HUES6 (cell line): ENCODE results near the gene VWA3B.
"Not testable (repeated sequence)": the region's sequence is repeated elsewhere in the genome, so short reads cannot be mapped to it uniquely, and the experiment has no call there.

Experiments used
- H3K27ac ChIP-seq: 2 replicates; pipeline ENCODE4 v1.7.0; 2013; ENCODE audit warnings: low read depth, mild to moderate bottlenecking, low read length, inconsistent platforms
- H3K27me3 ChIP-seq: 2 replicates; pipeline ENCODE4 v1.6.1; 2013; ENCODE audit warnings: low read length; ENCODE audit not compliant: control insufficient read depth, insufficient read depth
- H3K36me3 ChIP-seq: 2 replicates; pipeline ENCODE4 v1.6.1; 2013; ENCODE audit warnings: low read length; ENCODE audit not compliant: control insufficient read depth, insufficient read depth
- H3K4me1 ChIP-seq: 2 replicates; pipeline ENCODE4 v1.6.1; 2013; ENCODE audit warnings: low read length; ENCODE audit not compliant: control insufficient read depth, insufficient read depth
- H3K4me3 ChIP-seq: 2 replicates; pipeline ENCODE4 v1.5.1; 2013; ENCODE audit warnings: low read depth, low read length
- H3K9ac ChIP-seq: one replicate; pipeline ENCODE4 v1.6.1; 2013; ENCODE audit warnings: mild to moderate bottlenecking, low read length
- H3K9me3 ChIP-seq: 2 replicates; pipeline ENCODE4 v1.6.1; 2013; ENCODE audit warnings: low read depth, low read length; ENCODE audit not compliant: control insufficient read depth, insufficient read depth

The VWA3B gene

GRCh38 chr2:98087447-98088020 lies 567 bp downstream of the VWA3B start:
- Histone ChIP-seq H3K36me3 (no peaks in the 10 kb centered on the region), H3K4me1 (no peaks in the 10 kb centered on the region), H3K4me3 (peak overlapping the region; percentile 84), H3K9ac (no peak overlapping the region), H3K27me3 (peaks cover 44% of the 10 kb centered on the region), H3K9me3 (no peaks in the 10 kb centered on the region), H3K27ac (no peak overlapping the region)

DNA sequence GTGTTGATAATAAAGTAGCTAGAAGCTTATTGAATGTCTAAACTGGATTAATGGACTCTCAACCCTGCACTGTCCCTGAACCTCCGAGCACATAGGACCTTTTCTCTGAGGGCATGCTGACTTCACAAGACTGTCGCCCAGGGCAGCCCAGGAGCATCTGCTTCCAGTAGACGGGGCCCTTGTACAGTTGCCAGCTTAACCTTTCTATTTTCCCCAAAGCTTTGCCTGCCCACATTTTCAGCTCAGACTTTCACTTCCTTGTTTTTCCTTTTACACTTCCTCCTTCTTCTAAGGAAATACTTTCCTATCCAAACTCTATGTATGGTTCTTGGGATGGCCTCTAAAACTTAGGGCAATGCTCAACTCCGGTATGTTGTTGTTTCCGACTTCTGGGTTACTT lies 1.3 kb downstream of the VWA3B start:
- Histone ChIP-seq H3K4me3 (no peak overlapping the region), H3K27me3 (peaks cover 44% of the 10 kb centered on the region), H3K4me1 (no peaks in the 10 kb centered on the region), H3K27ac (no peak overlapping the region), H3K36me3 (no peaks in the 10 kb centered on the region), H3K9me3 (no peaks in the 10 kb centered on the region), H3K9ac (no peak overlapping the region)

DNA sequence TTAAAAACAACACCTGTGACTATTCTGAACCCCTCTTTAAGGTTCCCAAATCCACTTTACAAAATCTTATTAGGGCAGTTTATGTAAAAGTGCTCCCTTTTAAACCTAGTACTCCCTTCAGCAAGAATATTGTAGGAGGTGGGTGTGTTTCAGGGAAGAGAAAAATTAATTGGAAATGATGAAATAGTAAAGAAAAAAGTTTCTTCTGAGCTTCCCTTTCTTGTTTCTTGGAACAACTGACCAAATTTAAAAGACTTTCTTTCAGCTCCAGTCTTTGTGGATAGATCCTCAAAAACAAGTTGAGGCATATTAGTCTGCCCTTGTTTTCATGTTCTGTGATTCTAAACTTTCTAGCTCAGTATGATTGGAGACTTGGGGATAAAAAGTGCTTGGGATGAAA lies 3.0 kb downstream of the VWA3B start:
- Histone ChIP-seq H3K36me3 (no peaks in the 10 kb centered on the region), H3K27ac (no peak overlapping the region), H3K9me3 (no peaks in the 10 kb centered on the region), H3K9ac (no peak overlapping the region), H3K4me3 (no peak overlapping the region), H3K4me1 (no peaks in the 10 kb centered on the region), H3K27me3 (peaks cover 39% of the 10 kb centered on the region)

- Histone ChIP-seq H3K27ac (no peak overlapping the region), H3K36me3 (no peaks in the 10 kb centered on the region), H3K4me1 (no peaks in the 10 kb centered on the region), H3K4me3 (no peak overlapping the region), H3K9me3 (peaks cover 8% of the 10 kb centered on the region; the same call in 1 of the 2 replicates), H3K27me3 (peaks cover 29% of the 10 kb centered on the region), H3K9ac (no peak overlapping the region)
These were observed 4.0 kb downstream of the VWA3B start for GRCh38 chr2:98090951-98091350.

DNA sequence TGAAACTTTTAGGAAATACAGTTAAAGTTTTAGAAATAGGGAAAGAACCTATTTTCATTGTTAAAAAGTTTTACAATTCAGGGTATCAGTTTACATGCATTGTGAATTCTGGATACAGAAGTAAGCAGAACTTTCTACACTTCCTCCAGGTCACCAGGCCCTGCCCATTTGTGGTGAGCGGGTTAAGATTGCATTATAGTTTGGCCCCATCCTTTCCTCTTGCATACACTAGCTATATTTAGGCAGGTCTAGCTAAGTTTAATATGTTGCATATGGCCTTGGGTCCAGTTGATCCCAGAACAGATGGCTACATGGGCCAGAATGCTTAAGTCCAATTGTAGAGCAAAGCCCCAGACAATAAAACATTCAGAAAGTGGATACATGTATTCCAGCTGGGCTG lies 4.8 kb downstream of the VWA3B start:
- Histone ChIP-seq H3K9me3 (peaks cover 8% of the 10 kb centered on the region; the same call in 1 of the 2 replicates), H3K27ac (no peak overlapping the region), H3K36me3 (no peaks in the 10 kb centered on the region), H3K4me1 (no peaks in the 10 kb centered on the region), H3K4me3 (no peak overlapping the region), H3K27me3 (peaks cover 23% of the 10 kb centered on the region), H3K9ac (no peak overlapping the region)

DNA sequence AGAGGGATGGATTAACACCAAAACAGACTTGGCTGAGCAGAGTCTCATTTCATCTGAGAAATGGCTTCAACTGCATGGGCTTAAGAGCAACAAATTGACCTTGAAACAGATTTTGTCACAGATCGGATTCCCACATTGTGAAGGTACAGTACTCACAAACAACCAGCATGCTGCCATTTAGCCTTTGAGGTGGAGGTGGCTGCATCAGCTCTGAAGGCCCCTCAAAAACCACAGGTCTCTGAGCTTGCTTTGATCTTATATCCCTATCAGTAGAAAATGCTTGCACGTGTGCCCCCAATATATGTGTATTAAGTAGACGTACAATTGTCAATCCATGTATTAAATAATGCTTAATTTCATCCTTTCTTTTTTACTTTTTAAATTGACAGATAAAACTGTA lies 6.2 kb downstream of the VWA3B start:
- Histone ChIP-seq H3K27ac (no peak overlapping the region), H3K4me3 (no peak overlapping the region), H3K4me1 (no peaks in the 10 kb centered on the region), H3K9me3 (peaks cover 12% of the 10 kb centered on the region), H3K36me3 (no peaks in the 10 kb centered on the region), H3K27me3 (peaks cover 9% of the 10 kb centered on the region), H3K9ac (no peak overlapping the region)

GRCh38 chr2:98093611-98094010 lies 6.6 kb downstream of the VWA3B start:
- Histone ChIP-seq H3K9ac (no peak overlapping the region), H3K4me1 (no peaks in the 10 kb centered on the region), H3K4me3 (no peak overlapping the region), H3K27ac (no peak overlapping the region), H3K9me3 (peaks cover 12% of the 10 kb centered on the region), H3K36me3 (no peaks in the 10 kb centered on the region), H3K27me3 (peaks cover 5% of the 10 kb centered on the region)

DNA sequence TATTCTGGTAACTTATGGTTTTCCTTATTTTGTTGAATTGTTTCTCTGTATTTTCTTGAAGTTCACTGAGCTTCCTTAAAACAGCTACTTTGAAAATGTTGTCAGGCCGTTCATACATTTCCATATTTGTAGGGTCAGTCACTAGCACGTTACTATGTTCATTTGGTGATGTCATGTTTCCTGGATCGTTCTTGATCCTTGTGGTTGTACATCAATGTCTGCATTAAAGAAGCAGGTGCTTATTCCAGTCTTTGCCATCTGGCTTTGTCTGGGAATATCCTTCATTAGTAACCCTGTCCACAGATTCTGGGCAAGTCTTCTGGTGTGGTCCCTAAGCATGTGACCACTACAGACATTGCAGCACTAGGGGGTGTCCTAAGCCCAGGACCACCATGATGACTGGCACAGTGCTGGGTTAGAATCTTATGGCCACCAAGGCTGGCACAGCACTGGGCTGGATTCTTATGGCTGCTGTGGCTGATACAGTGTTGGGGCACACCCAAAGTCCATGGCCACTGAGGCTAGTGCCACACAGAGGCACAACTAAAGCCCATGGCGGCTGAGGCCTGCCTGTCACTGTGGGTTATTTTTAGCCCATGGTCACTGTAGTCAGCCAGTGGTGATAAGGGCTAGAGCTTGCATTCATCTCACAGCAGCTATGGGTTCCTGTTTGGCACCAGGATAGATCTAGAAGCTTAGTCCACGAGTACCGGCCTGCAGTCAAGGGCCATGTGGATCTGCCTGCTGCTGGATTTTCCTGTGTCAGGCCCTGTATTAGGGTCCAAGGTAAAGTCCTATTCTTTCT lies 13.2 kb downstream of the VWA3B start:
- H3K36me3 ChIP-seq, result no peaks in the 10 kb centered on the region
- no peak overlapping the region for H3K27ac ChIP-seq
- peaks cover 19% of the 10 kb centered on the region for H3K9me3 ChIP-seq
- no peaks in the 10 kb centered on the region for H3K27me3 ChIP-seq
- no peak overlapping the region for H3K9ac ChIP-seq
- no peak overlapping the region for H3K4me3 ChIP-seq
- H3K4me1 ChIP-seq, result no peaks in the 10 kb centered on the region

GRCh38 chr2:98102315-98102714 lies 15.3 kb downstream of the VWA3B start:
- H3K36me3 ChIP-seq, H3K4me1 ChIP-seq, H3K9me3 ChIP-seq, H3K27ac ChIP-seq, H3K4me3 ChIP-seq, H3K27me3 ChIP-seq, H3K9ac ChIP-seq: not testable (repeated sequence)

- Histone ChIP-seq H3K4me1 (no peaks in the 10 kb centered on the region), H3K9ac (no peak overlapping the region), H3K27me3 (no peaks in the 10 kb centered on the region)
These were observed 15.9 kb downstream of the VWA3B start for GRCh38 chr2:98102878-98103277.

DNA sequence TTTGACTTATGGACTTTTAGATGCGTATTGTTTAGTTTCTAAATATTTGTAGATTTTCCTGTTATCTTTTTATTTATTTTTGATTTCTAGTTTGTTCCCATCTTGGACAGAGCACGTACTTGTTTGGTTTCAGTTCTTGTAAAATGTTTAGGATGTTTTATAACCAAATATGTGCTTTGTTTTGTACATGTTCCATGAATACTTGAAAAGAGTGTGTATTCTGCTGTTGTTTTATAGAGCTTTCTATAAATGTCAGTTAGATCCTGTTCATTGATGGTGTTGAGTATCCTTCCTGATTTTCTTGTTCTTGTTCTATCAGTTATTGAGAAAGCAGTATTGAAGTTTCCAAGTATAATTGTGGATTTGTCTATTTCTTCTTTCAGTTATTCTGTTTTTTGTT lies 21.1 kb downstream of the VWA3B start:
- Histone ChIP-seq H3K4me3 (no peak overlapping the region), H3K9ac (no peak overlapping the region), H3K4me1 (no peaks in the 10 kb centered on the region), H3K36me3 (no peaks in the 10 kb centered on the region), H3K27me3 (no peaks in the 10 kb centered on the region), H3K9me3 (peaks cover 8% of the 10 kb centered on the region), H3K27ac (no peak overlapping the region)

More at GRCh38 chr2:98102878-98103277, 15.9 kb downstream of the VWA3B start:
- peaks cover 9% of the 10 kb centered on the region; the same call in 1 of the 2 replicates for H3K9me3 ChIP-seq
- H3K27ac ChIP-seq, result no peak overlapping the region
- H3K4me3 ChIP-seq, result no peak overlapping the region
- no peaks in the 10 kb centered on the region for H3K36me3 ChIP-seq
